RWPE1 (cell line): ENCODE results near the gene PTPN14.
A peak's percentile ranks its signal among the peaks of the same experiment; 100 is the strongest.

Experiments
- CTCF ChIA-PET: fragments of 350-600 bp; sonication (Branson Sonifier 250); formaldehyde crosslinking; extraction: SDS; loops from one replicate; lab custom pipeline; 2021; lab: Yijun Ruan, JAX
- POLR2A ChIA-PET: fragments of 400-600 bp; formaldehyde crosslinking; extraction: SDS; loops from one replicate; lab custom pipeline; 2020; ENCODE audit warnings: antibody characterized with exemption; ENCODE audit not compliant: low non-redundant PET; lab: Yijun Ruan, JAX
- DNase-seq: peaks from one replicate; pipeline ENCODE4 v3.0.0; 2012; ENCODE audit warnings: low spot score
- H3K27ac ChIP-seq: fragments of 450-650 bp; 2 replicates; pipeline ENCODE4 v1.5.1; 2017
- CTCF ChIP-seq: fragments of 450-650 bp; conservative IDR thresholded peaks from 2 replicates; pipeline ENCODE4 v1.5.1; 2017; ENCODE audit warnings: low read depth, mild to moderate bottlenecking

The PTPN14 gene

GRCh38 chr1:214550013-214550856 lies 1.2 kb downstream of the PTPN14 start:
- H3K27ac ChIP-seq = peak overlapping the region; percentile 99
- no peak for DNase-seq
- TF ChIP-seq CTCF = peak; percentile 16; the same call in 1 of the 2 replicates
- ChIA-PET CTCF (interaction anchor here (0.6 to 1.0 kb wide), 4 partner anchors 34 to 148 kb away, joined by 3 to 9 read pairs (median 4); no protein-coding TSS in a partner anchor), POLR2A (interaction anchor here (0.8 to 1.4 kb wide), 3 partner anchors 24 to 73 kb away, joined by 3 read pairs; no protein-coding TSS in a partner anchor)

- ChIA-PET CTCF (interaction anchor here (0.7 to 1.0 kb wide), 2 partner anchors 35 to 73 kb away, joined by 3 to 4 read pairs; no protein-coding TSS in a partner anchor), POLR2A (interaction anchor here (1.4 kb wide), 1 partner anchor 72 kb away, joined by 3 read pairs; no protein-coding TSS in a partner anchor)
- peak overlapping the region; percentile 99 for H3K27ac ChIP-seq
- no peak for TF ChIP-seq CTCF
- DNase-seq = no peak
Measured at GRCh38 chr1:214549604-214550003, 1.8 kb downstream of the PTPN14 start.

GRCh38 chr1:214548988-214549387 lies 2.4 kb downstream of the PTPN14 start:
- no peak for TF ChIP-seq CTCF
- no peak overlapping the region for H3K27ac ChIP-seq
- DNase-seq = no peak
- POLR2A ChIA-PET = no interaction called here
- CTCF ChIA-PET = interaction anchor here (1.0 kb wide), 1 partner anchor 36 kb away, joined by 3 read pairs; no protein-coding TSS in a partner anchor

GRCh38 chr1:214548271-214548670 lies 3.1 kb downstream of the PTPN14 start:
- TF ChIP-seq CTCF = no peak
- DNase-seq = no peak
- no peak overlapping the region for H3K27ac ChIP-seq
- POLR2A ChIA-PET = interaction anchor here (0.7 kb wide), 1 partner anchor 109 kb away, joined by 3 read pairs; no protein-coding TSS in a partner anchor
- CTCF ChIA-PET = interaction anchor here (0.7 kb wide), 1 partner anchor 15 kb away, joined by 5 read pairs; no protein-coding TSS in a partner anchor

- no peak for DNase-seq
- no peak overlapping the region for H3K27ac ChIP-seq
- ChIA-PET CTCF (interaction anchor here (0.7 kb wide), 1 partner anchor 15 kb away, joined by 5 read pairs; no protein-coding TSS in a partner anchor), POLR2A (interaction anchor here (0.7 kb wide), 1 partner anchor 108 kb away, joined by 3 read pairs; no protein-coding TSS in a partner anchor)
- TF ChIP-seq CTCF = no peak
Measured at GRCh38 chr1:214547747-214548146, 3.7 kb downstream of the PTPN14 start.

- ChIA-PET POLR2A (no interaction called here), CTCF (no interaction called here)
- no peak for DNase-seq
- no peak for TF ChIP-seq CTCF
- no peak overlapping the region for H3K27ac ChIP-seq
Measured at GRCh38 chr1:214546886-214547641, 4.3 kb downstream of the PTPN14 start.
